NCI-H1436 treated with DMSO at 0.1 percent for 48 hours (cell line): ENCODE measurements around the gene EPHA4.

Experiments
- DNase-seq: peaks from one replicate; lab custom pipeline; 2025; lab: John Stamatoyannopoulos, UW

The EPHA4 gene

DNA sequence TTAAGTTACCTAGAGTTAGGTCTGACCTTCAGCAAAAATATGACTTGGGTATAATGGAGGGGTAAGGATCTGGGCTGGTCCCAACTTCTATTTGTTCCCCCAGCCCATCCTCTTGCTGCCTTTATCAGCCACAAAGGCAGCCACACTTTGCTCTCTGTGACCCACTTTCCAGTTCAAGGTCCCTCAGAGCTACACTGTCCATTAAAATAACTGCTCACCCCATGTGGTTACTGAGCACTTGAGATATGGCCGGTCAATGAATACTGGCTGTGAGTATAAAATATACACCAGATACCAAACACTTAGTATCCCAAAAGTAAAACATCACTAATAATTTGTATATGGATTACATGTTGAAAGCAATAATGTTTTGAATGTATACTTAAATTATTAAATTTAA, 67.2 kb downstream of the EPHA4 start:
- no peak for DNase-seq

- no peak for DNase-seq
Observed at GRCh38 chr2:221503965-221504364, 68.1 kb downstream of the EPHA4 start.

DNA sequence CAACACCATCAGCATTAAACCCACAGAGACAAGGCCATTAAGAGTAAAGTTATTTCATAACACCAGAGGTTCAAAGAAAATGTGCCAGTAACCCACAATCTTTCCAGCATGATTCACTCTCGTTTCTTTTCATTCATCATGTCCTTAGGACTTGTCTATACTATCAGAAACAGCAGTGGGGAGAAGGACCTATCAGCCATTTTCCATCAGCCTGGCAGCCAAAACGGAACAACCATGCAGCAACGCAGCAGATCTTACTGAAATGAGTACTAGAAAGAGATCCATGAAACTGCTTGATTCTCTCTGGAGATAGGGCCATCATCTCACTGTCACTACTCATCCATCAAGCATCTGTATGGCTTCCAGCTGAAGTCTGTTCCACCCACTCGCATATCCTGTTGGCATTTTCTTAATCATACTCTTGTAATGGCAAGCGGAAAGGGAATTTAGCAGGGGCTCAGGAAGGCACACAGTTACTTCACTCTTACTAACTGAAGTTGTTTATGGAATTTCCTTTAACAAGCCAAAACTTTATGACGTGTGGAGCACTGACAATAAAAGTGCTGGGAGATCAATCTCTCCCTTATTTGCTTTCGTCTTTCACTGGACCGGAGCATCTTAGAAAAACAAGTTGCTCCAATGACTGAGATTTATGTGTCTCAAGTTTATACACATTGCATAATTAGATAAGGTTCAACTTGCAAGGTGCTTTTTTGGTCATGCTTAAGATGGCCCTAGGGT, 69.7 kb downstream of the EPHA4 start:
- DNase-seq, result no peak

- no peak for DNase-seq
Observed at GRCh38 chr2:221501883-221502269, 70.2 kb downstream of the EPHA4 start.

DNA sequence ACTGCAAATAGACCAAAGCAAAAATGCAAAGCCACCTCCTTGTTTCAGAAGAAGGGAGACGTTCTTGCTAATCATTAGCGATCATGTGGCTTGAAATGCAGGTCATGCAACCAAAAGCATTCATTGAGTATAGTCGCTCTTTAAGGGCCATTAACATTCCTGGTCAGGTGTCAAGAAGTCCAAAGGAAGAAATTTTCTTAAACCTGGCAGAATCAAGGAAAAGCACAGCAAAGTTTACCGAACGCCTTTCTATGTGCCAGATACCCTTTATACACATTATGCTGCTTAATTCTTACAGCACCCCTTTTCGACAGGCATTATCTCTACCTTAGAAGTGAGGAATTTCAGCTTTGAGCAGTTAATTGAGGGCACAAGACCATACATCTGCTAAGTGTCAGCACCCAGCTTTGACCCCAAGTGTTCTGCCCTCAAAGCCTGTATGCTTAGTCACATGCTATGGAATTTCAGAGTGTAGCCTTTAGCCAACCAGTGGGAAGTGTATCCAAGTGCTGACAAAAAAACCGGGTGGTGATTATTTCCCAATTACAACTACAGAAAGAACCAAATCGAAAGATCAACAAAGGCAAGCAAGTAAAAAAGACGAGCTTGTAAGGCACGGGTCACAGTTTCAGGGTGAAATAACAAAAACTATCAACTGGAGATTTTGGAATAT, 70.8 kb downstream of the EPHA4 start:
- DNase-seq, result no peak

DNA sequence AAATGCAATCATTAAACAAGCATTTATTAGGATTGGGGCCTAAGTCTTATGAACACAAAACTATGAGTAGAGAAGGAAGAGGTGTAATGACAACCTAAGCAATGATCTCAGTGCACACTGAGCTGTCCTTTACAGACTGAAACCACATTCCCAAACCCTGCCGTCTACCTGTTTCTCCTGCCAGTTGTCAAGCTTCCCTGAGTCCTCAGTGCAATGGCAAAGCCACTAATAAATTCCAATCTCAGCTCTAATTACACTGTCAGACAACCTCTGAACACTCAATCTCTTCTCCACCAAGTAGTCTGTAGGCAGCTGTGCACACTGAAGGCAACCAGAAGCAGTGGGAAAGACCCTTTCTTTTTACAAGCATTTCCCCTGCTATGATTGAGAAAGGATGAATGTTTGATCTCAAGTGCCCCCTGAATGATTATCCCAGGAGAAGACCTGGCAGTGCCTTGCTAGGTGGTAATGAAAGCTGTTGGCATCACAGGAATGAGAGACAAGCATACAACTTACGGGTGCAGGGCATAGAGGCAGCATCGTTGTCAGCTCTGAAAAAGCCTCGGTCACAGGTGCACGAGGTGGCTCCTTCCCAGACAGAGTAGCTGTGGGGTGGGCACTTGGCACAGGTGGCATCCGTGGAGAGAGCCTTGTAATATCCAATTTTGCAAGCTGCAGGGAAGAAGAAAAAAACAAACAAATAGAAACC, 71.4 kb downstream of the EPHA4 start:
- no peak for DNase-seq

DNA sequence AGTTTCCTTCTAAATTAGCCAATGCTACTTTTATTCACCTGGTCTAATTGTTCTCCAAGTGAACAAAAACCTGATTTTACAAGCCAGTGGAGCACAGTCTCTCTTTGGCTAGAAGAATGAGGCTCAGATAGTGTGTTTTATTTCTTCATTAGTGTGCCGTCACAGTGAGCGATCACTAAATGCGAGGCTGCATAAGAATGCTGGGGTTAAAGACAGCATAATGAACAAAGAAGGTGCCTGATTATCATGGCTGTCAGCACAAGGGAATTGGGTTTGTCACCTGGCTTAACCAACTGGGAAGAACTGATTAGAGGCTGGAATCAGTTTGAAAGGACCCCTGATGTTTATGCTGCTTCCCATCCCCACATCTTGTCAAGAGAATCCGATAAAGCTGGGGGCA, 76.4 kb downstream of the EPHA4 start:
- no peak for DNase-seq

DNA sequence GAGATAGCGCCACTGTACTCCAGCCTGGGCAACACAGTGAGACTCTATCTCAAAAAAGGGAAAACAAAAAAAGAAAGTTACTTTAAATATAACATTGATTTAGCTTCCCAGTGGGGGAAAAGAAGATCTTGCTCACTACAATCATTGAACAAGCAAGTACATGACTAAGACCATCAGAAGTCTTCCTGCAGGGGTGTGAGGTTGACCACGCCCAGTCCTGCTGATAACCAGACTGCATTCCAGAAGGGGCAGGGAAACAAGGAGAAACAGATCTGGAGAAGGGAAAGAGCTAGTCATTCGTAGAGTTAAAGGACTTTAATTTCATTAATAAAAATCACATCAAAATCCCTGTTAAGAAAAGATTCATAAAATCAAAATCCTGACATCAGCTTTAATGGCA, 77.5 kb downstream of the EPHA4 start:
- no peak for DNase-seq

GRCh38 chr2:221493391-221493790, 78.7 kb downstream of the EPHA4 start:
- DNase-seq, result no peak

DNA sequence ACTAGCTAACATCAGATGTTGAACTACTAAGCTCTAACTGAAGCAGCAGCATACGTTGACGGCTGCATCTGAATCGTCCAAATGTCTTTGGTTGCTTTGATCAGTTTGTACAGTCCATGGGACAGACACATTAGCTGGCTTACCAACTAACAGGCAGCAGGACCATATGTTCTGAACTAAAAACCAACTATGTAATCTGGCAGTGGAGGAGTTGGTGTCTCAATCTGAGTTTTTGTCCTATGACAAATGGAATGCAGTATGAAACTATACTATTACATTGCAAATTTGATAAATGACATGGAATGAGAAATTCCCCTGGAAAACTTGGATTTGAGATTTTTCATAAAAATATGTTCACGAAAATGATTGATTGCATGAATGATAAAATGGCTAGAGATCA, 79.5 kb downstream of the EPHA4 start:
- DNase-seq, result no peak

GRCh38 chr2:221490506-221491060, 81.5 kb downstream of the EPHA4 start:
- no peak for DNase-seq

DNA sequence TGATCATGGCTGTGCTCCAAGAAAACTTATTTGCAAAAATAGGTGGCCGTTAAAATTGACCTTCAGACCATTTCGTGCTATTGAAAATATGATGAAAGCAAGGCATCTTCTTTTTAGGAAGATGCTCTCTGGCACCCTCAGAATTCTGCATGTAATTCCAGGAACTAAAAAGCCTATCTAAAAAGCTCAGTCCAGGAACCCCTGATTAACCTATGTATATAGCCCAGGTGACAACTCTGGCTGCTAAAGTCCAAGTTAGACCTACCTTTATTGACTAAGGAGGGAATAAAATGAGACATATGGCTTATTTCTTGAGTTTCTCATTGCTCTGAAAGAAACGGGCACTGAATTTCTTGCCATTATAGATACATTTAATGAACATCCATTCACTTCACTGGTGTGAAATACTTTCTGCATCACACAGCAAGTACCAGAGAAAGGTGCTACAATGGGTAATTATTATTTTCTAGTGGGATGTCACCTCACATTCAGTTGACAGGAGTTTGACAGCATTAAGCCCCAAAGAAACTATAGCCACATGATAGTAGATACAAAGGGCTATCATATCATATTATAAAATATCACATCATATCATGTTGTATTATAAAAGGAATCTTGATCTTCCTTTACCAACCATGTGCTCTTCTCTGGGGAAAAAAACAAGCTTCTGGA, 83.8 kb downstream of the EPHA4 start:
- DNase-seq, result no peak

DNA sequence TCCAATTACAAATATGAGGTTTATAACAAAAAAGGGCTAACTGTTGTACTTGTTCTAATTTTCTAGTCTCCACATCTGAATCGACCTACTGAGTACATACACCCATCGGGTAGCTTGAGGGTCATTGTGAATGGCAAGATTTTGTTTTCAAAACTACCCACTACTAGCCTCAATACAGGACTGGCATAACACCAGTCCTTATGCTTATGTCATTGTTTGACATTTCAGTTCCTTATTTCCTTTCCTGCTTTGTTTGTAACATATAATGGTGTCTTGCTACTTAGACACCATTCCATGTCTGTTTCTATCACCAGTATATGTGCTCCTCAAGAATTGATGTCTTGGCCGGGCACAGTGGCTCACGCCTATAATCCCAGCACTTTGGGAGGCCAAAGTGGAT, 86.0 kb downstream of the EPHA4 start:
- no peak for DNase-seq

GRCh38 chr2:221485503-221485870, 86.6 kb downstream of the EPHA4 start:
- no peak for DNase-seq

GRCh38 chr2:221484761-221485502, 87.2 kb downstream of the EPHA4 start:
- DNase-seq, result no peak

GRCh38 chr2:221482666-221483455, 89.2 kb downstream of the EPHA4 start:
- DNase-seq, result no peak

GRCh38 chr2:221480821-221481220, 91.3 kb downstream of the EPHA4 start:
- no peak for DNase-seq

DNA sequence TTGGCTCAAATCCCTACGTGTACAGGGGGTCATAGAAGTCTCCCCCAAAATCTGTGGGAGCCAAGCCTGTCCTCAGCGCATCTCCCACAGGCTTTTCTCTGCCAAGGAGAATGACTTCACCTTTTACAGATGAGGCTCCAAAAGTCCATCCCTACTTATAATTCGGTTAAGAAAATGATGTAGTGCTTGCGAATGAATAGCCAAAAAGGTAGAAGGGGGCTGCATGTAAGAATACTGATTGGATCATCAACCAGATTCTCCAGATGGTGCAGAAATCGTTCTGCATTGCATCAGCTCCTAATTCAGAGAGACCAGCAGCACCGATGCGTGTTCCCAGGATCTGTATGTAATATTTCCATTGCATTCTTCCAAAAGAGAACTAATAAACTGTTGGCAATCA, 91.9 kb downstream of the EPHA4 start:
- DNase-seq, result no peak

DNA sequence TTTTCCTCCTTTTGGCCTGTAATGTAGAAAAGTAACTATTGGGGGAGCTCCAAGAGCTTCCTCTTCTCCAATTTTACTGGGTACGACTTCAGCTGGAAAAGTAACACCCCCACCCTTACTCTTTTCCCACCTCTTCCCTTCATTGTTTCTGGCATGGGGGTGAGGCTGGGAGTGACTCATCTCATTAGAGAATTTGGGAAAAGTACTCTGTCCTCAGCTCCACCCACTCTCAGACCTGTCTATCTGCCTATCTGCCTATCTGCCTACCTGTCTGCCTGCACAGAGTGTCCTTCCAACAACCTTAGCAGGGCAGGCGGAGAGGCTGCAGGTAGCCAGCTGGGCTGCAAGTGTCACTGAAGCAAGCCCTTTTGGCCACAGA, 93.6 kb downstream of the EPHA4 start:
- no peak for DNase-seq

DNA sequence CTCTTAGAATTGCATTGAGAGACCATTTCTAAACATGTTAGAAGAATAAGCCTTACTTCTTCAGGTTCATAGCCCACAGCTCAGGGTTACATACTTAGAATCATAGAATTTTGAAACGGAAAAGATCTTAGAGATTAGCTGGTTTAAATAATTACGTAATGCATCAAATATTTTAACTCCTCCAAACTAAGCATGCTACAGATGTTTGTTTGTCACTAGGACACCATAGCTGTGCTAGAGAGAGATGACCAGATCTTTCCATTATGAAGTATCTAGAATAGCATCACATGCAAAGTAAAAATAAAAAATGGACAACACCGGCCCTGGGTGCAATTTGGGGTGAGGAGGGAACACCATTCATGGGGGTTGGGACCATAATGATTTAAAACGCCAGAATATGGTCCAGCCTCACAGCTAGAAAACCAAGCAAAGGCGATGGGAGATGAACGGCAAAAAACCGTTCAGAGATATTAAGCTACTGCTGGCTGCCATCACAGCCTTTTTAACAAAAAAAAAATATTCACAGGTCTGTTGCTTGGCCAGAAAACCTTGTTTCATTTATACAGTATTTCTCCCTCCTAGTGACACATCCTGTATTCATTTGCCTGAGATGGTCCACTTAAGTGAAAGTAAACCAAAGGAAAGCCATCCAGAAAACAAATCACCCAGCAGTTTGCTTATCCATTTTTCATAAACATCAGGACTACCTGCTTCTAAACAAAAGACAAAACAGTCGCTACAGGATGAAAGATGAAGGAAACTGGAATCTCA, 94.2 kb downstream of the EPHA4 start:
- DNase-seq, result no peak
